H9 (cell line): ENCODE results near the gene NPAS3. TPM values are rescaled to one million over a fixed set of nuclear protein-coding genes. Genes with fewer than 3 reads are reported as not detected.

Experiments
- DNase-seq: peaks from one replicate; pipeline ENCODE4 v3.0.0-alpha.2; 2017
- H2AFZ ChIP-seq: one replicate; pipeline ENCODE4 v1.6.1; 2013; ENCODE audit warnings: mild to moderate bottlenecking, low read length, control low read depth, moderate library complexity
- H2AK5ac ChIP-seq: 2 replicates; pipeline ENCODE4 v1.6.1; 2013; ENCODE audit warnings: low read length, control low read depth, mixed read lengths; ENCODE audit not compliant: insufficient read length
- H2BK120ac ChIP-seq: one replicate; pipeline ENCODE4 v1.6.1; 2013; ENCODE audit warnings: low read depth, mild to moderate bottlenecking, low read length, control low read depth, inconsistent platforms; ENCODE audit not compliant: poor library complexity, severe bottlenecking
- H2BK12ac ChIP-seq: 2 replicates; pipeline ENCODE4 v1.6.1; 2013; ENCODE audit warnings: low read length, control low read depth, mixed read lengths, low read depth; ENCODE audit not compliant: insufficient read length
- H2BK15ac ChIP-seq: 2 replicates; pipeline ENCODE4 v1.6.1; 2013; ENCODE audit warnings: low read depth, low read length, control low read depth
- H2BK20ac ChIP-seq: one replicate; pipeline ENCODE4 v1.6.1; 2013; ENCODE audit warnings: low read depth, mild to moderate bottlenecking, low read length, control low read depth, inconsistent platforms; ENCODE audit not compliant: poor library complexity, severe bottlenecking
- H2BK5ac ChIP-seq: 2 replicates; pipeline ENCODE4 v1.6.1; 2013; ENCODE audit warnings: low read length, control low read depth, mixed read lengths; ENCODE audit not compliant: insufficient read length
- H3K14ac ChIP-seq: 2 replicates; pipeline ENCODE4 v1.6.1; 2013; ENCODE audit warnings: low read length, control low read depth; ENCODE audit not compliant: insufficient read depth
- H3K18ac ChIP-seq: 2 replicates; pipeline ENCODE4 v1.6.1; 2013; ENCODE audit warnings: low read depth, mild to moderate bottlenecking, mixed read lengths, low read length, control low read depth; ENCODE audit not compliant: insufficient read length
- H3K23ac ChIP-seq: 2 replicates; pipeline ENCODE4 v1.6.1; 2013; ENCODE audit warnings: low read length, control low read depth, mixed read lengths, low read depth; ENCODE audit not compliant: insufficient read length
- H3K23me2 ChIP-seq: 2 replicates; pipeline ENCODE4 v1.6.1; 2013; ENCODE audit warnings: low read depth, mild to moderate bottlenecking, mixed read lengths, low read length, control low read depth; ENCODE audit not compliant: insufficient read length, poor library complexity, severe bottlenecking
- H3K27ac ChIP-seq: 2 replicates; pipeline ENCODE4 v1.5.1; 2013; ENCODE audit warnings: low read length, control low read depth, mixed read lengths, low read depth; ENCODE audit not compliant: insufficient read length
- H3K27me3 ChIP-seq: 2 replicates; pipeline ENCODE4 v1.6.1; 2013; ENCODE audit warnings: low read length, control low read depth, inconsistent platforms; ENCODE audit not compliant: insufficient read depth
- H3K4ac ChIP-seq: 2 replicates; pipeline ENCODE4 v1.6.1; 2013; ENCODE audit warnings: low read depth, mild to moderate bottlenecking, control low read depth, inconsistent platforms, low read length, moderate library complexity
- H3K4me1 ChIP-seq: 2 replicates; pipeline ENCODE4 v1.6.1; 2013; ENCODE audit warnings: low read length, control low read depth, inconsistent platforms; ENCODE audit not compliant: insufficient read depth
- H3K4me2 ChIP-seq: 2 replicates; pipeline ENCODE4 v1.6.1; 2013; ENCODE audit warnings: low read length, control low read depth, mixed read lengths; ENCODE audit not compliant: insufficient read length, insufficient read depth
- H3K56ac ChIP-seq: 2 replicates; pipeline ENCODE4 v1.6.1; 2013; ENCODE audit warnings: low read depth, mild to moderate bottlenecking, mixed read lengths, low read length, control low read depth; ENCODE audit not compliant: insufficient read length
- H3K79me1 ChIP-seq: 2 replicates; pipeline ENCODE4 v1.6.1; 2013; ENCODE audit warnings: low read depth, mild to moderate bottlenecking, moderate library complexity, low read length, control low read depth, inconsistent platforms; ENCODE audit not compliant: insufficient read depth, poor library complexity, severe bottlenecking
- H3K79me2 ChIP-seq: 2 replicates; pipeline ENCODE4 v1.6.1; 2013; ENCODE audit warnings: low read length, control low read depth, inconsistent platforms; ENCODE audit not compliant: insufficient read depth
- H3K9ac ChIP-seq: 2 replicates; pipeline ENCODE4 v1.6.1; 2013; ENCODE audit warnings: low read length, control low read depth, mixed read lengths; ENCODE audit not compliant: insufficient read length; ENCODE audit errors: extremely low read depth
- H3K9me3 ChIP-seq: one replicate; pipeline ENCODE4 v1.6.1; 2013; ENCODE audit warnings: low read depth, low read length, inconsistent platforms; ENCODE audit not compliant: control insufficient read depth
- H3T11ph ChIP-seq: one replicate; pipeline ENCODE4 v1.6.1; 2013; ENCODE audit warnings: mild to moderate bottlenecking, low read length, control low read depth, inconsistent platforms
- H4K20me1 ChIP-seq: one replicate; pipeline ENCODE4 v1.6.1; 2013; ENCODE audit not compliant: control insufficient read depth, insufficient read length, insufficient read depth
- H4K5ac ChIP-seq: 2 replicates; pipeline ENCODE4 v1.6.1; 2013; ENCODE audit warnings: low read depth, mild to moderate bottlenecking, mixed read lengths, low read length, control low read depth; ENCODE audit not compliant: insufficient read length
- H4K8ac ChIP-seq: replicated peaks from 2 replicates; pipeline ENCODE4 v1.6.1; 2013; ENCODE audit warnings: low read length, control low read depth, mixed read lengths, low read depth; ENCODE audit not compliant: insufficient read length
- H4K91ac ChIP-seq: 2 replicates; pipeline ENCODE4 v1.6.1; 2013; ENCODE audit warnings: low read depth, mild to moderate bottlenecking, moderate library complexity, mixed read lengths, low read length, control low read depth; ENCODE audit not compliant: insufficient read length
- H3K27ac Mint-ChIP-seq, 3 experiments: 2 replicates in 2 of 3; 3 replicates in 1 of 3; pipeline ENCODE4 v1.8.0; 2020 to 2021; ENCODE audit warnings: mixed read lengths in 3 of 3, mild to moderate bottlenecking in 1 of 3, moderate library complexity in 1 of 3
- H3K27me3 Mint-ChIP-seq: 2 replicates; pipeline ENCODE4 v1.8.0; 2021; ENCODE audit warnings: low read depth, mild to moderate bottlenecking, moderate library complexity, mixed read lengths
- H3K36me3 Mint-ChIP-seq, 3 experiments: 2 replicates in 2 of 3; 3 replicates in 1 of 3; pipeline ENCODE4 v1.8.0; 2020 to 2021; ENCODE audit warnings: low read depth in 3 of 3, mixed read lengths in 3 of 3; ENCODE audit not compliant: insufficient read depth in 1 of 3
- H3K4me1 Mint-ChIP-seq, 2 experiments: 2 replicates each; pipeline ENCODE4 v1.8.0; 2020; ENCODE audit warnings: mixed read lengths in 2 of 2
- H3K4me3 Mint-ChIP-seq, 2 experiments: 2 replicates in 1 of 2; 3 replicates in 1 of 2; pipeline ENCODE4 v1.8.0; 2020 to 2021; ENCODE audit warnings: mild to moderate bottlenecking in 2 of 2, mixed read lengths in 2 of 2, moderate library complexity in 1 of 2
- H3K9me3 Mint-ChIP-seq, 2 experiments: 2 replicates in 1 of 2; 3 replicates in 1 of 2; pipeline ENCODE4 v1.8.0; 2020; ENCODE audit warnings: mild to moderate bottlenecking in 2 of 2, mixed read lengths in 2 of 2, moderate library complexity in 1 of 2
- WGBS: extraction: QIAGEN DNeasy Blood & Tissue Kit; methylation state at CpG from one replicate; pipeline ENCODE4 v1.1.7; 2013; ENCODE audit warnings: missing lambda C conversion rate, low lambda C conversion rate, mixed read lengths; ENCODE audit not compliant: insufficient read length; ENCODE audit errors: extremely low coverage; 5-methylcytosine and 5-hydroxymethylcytosine counted together
- total RNA-seq: library from RNA; stranded (reverse); gene quantifications from 2 replicates; pipeline ENCODE4 v1.2.1, GENCODE V29; 2021
- TF ChIP-seq, protein P1 (sequence below): fragments of 200-600 bp; sonication (generic); conservative IDR thresholded peaks from 3 replicates; pipeline ENCODE4 v1.8.0; 2021; ENCODE audit warnings: antibody characterized with exemption, mild to moderate bottlenecking

NPAS3 gene
- total RNA-seq, 1 experiment from 2014 or later: 0.17 TPM

- peaks cover 13% of the 10 kb centered on the region; the same call in 1 of the 2 replicates for H3K4me1 ChIP-seq
- H3K4ac ChIP-seq: no peak overlapping the region
- no peaks in the 10 kb centered on the region for H3K27me3 ChIP-seq
- H2BK120ac ChIP-seq: no peak overlapping the region
- TF ChIP-seq, protein P1, sequence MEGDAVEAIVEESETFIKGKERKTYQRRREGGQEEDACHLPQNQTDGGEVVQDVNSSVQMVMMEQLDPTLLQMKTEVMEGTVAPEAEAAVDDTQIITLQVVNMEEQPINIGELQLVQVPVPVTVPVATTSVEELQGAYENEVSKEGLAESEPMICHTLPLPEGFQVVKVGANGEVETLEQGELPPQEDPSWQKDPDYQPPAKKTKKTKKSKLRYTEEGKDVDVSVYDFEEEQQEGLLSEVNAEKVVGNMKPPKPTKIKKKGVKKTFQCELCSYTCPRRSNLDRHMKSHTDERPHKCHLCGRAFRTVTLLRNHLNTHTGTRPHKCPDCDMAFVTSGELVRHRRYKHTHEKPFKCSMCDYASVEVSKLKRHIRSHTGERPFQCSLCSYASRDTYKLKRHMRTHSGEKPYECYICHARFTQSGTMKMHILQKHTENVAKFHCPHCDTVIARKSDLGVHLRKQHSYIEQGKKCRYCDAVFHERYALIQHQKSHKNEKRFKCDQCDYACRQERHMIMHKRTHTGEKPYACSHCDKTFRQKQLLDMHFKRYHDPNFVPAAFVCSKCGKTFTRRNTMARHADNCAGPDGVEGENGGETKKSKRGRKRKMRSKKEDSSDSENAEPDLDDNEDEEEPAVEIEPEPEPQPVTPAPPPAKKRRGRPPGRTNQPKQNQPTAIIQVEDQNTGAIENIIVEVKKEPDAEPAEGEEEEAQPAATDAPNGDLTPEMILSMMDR: no peak
- H3K27ac ChIP-seq: no peak overlapping the region
- no peaks in the 10 kb centered on the region for H3K9me3 Mint-ChIP-seq
- H3K14ac ChIP-seq: no peak overlapping the region
- H3K23ac ChIP-seq: no peak overlapping the region
- H2AK5ac ChIP-seq: no peak overlapping the region
- H3K36me3 Mint-ChIP-seq: no peaks in the 10 kb centered on the region
- H2AFZ ChIP-seq: no peak overlapping the region
- peaks cover 52% of the 10 kb centered on the region in 2 experiments for H3K4me1 Mint-ChIP-seq
- no peak overlapping the region for H3K4me3 Mint-ChIP-seq
- no peak overlapping the region for H2BK5ac ChIP-seq
- H3K79me1 ChIP-seq: no peaks in the 10 kb centered on the region
- no peak overlapping the region for H2BK15ac ChIP-seq
- H3K23me2 ChIP-seq: no peaks in the 10 kb centered on the region
- H2BK20ac ChIP-seq: no peak overlapping the region
- no peak overlapping the region for H4K8ac ChIP-seq
- H3K56ac ChIP-seq: no peak overlapping the region
- H3K9me3 ChIP-seq: no peaks in the 10 kb centered on the region
- H4K91ac ChIP-seq: no peak overlapping the region
- H3K4me2 ChIP-seq: no peak overlapping the region
- WGBS: no CpG with 5 or more reads among the region's 4 CpGs
- no peak overlapping the region for H2BK12ac ChIP-seq
- H3T11ph ChIP-seq: no peak overlapping the region
- H3K9ac ChIP-seq: no peak overlapping the region
- no peaks in the 10 kb centered on the region for H4K20me1 ChIP-seq
- H3K27ac Mint-ChIP-seq: no peak overlapping the region
- no peak for DNase-seq
- H4K5ac ChIP-seq: no peak overlapping the region
- no peak overlapping the region for H3K18ac ChIP-seq
- no peaks in the 10 kb centered on the region; the same call in 1 of the 2 replicates for H3K27me3 Mint-ChIP-seq
- H3K79me2 ChIP-seq: no peaks in the 10 kb centered on the region
These were observed 823.6 kb downstream of the NPAS3 start for GRCh38 chr14:33762161-33762851.
